Astrocyte of the cerebellum (primary cell): ENCODE measurements around the gene SLC25A45.
"Not testable (repeated sequence)": the region's sequence is repeated elsewhere in the genome, so short reads cannot be mapped to it uniquely, and the experiment has no call there.

Source experiments
- DNase-seq: peaks from one replicate; pipeline ENCODE4 v3.0.0-alpha.2; 2011; ENCODE audit warnings: low read depth
- H3K4me3 ChIP-seq: 2 replicates; pipeline ENCODE4 v1.5.1; 2011; ENCODE audit warnings: mild to moderate bottlenecking, low read depth, low read length, moderate library complexity
- in situ Hi-C: cut with HindIII; loops from 2 replicates; pipeline ENCODE4 v1.10.0; 2017; ENCODE audit warnings: low sequenced_read_pairs
- TF ChIP-seq, protein P1 (sequence below): IDR thresholded peaks from 2 replicates; pipeline ENCODE4 v1.5.1; 2012; ENCODE audit warnings: low read length, low read depth, moderate library complexity, mild to moderate bottlenecking; ENCODE audit errors: missing control alignments

SLC25A45 gene

DNA sequence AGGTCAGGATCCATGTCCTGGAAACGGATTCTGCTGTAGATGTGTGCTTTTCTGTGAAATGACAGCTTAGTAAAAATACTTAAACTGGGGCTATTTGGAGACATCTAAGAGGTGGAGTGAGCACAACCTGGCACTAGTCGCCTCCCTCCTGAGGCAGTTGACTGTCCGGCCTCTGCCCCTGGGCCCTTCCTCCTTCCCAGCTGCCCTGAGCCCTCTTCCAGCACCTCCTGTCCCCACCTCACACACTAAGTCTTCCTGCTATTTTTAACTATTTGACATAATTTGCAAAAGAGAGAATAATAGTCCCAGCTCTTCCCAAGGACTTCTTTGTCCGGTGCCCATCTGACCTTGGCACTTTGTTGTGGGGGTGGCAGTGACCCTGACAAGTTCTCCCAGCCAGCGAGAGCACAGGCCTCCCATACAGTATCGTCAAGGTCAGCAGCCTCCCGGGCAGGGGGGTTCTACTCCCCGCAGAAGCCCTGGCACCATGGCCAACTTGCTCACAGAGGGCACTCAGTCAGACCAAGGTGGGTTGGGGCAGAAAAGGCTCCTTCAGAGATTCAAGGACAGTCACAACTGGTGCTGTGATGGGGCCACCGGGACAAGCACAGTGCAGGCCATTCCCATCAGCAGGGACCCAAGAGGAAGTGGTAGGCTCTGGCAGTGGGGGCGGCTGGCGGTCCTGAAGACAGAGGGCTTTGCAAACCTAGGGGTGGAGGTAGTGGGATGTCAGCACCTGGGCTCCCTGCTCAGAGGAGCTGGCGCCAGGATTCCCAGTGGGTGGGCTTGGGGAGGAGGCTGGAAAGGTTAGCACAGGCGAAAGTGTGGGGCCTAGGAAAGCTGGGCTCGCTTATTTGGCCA lies 34.6 kb upstream of the SLC25A45 start:
- no peak for DNase-seq
- in situ Hi-C loops: no loop called here
- TF ChIP-seq, protein P1, sequence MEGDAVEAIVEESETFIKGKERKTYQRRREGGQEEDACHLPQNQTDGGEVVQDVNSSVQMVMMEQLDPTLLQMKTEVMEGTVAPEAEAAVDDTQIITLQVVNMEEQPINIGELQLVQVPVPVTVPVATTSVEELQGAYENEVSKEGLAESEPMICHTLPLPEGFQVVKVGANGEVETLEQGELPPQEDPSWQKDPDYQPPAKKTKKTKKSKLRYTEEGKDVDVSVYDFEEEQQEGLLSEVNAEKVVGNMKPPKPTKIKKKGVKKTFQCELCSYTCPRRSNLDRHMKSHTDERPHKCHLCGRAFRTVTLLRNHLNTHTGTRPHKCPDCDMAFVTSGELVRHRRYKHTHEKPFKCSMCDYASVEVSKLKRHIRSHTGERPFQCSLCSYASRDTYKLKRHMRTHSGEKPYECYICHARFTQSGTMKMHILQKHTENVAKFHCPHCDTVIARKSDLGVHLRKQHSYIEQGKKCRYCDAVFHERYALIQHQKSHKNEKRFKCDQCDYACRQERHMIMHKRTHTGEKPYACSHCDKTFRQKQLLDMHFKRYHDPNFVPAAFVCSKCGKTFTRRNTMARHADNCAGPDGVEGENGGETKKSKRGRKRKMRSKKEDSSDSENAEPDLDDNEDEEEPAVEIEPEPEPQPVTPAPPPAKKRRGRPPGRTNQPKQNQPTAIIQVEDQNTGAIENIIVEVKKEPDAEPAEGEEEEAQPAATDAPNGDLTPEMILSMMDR: no peak
- peak overlapping the region; percentile 24 for H3K4me3 ChIP-seq

DNA sequence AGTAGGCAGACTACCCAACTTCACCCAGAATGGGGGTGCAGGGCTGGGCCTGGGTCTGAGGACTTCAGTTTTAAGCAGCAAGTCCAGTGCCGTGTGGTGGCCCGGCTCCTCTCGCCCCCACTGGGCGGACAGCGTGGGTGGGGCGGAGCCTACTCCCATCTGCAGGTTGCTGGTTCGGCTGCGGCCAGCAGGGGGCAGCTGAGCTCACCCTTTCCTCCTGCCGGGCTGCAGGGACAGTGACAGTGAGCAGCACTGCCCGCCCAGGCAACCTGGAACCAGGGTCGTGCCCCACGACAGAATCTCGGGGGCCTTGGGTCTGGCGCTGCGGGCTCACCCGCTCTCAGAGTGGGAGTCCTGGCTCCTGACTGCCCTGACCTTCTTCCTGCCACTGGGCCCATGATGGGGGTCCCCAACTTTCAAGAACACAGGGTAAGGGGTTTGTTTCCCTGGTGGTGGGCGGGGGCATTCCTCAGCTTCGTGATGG lies 33.9 kb upstream of the SLC25A45 start:
- TF ChIP-seq, protein P1: peak; percentile 92

DNA sequence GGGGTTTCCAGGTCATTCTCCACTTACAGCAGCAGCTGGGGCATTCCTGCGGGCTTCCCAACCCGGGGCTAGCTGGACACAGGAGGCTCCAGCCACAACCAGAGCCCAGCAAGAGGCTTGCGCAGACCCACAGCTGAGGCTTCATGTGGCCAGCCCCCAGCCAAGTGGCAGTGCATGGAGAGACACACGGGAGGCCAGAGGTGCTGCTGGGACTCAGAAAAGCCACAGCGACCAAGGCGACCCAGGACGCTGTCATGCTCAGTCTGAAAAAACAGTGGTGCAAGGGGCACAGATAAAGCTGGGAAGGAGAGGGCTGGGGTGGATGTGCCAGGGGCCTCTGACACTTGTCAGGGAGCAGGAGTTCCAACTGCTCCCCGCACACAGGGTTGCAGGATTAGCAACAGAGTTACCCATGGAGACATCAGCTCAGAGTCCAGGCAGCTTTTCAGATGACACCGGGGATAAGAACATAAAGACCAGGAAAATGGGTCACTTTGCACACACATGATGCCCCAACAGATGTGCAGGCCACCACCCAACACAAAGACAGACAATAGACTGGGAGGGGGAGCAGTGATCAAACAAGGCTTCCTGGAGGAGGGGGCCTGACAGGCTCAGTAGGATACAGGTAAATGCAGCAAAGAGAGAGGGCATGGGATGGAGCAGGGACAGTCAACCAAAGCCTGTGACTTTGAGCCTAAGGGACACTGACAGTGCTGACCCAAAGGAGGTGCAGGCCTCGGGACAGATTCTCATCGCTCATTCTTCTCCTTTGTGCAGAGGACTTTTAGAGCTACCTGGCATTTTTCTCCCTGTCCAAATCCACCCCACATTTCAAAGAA lies 33.3 kb upstream of the SLC25A45 start:
- peak overlapping the region; percentile 24 for H3K4me3 ChIP-seq

More for the DNA sequence above, 33.9 kb upstream of the SLC25A45 start:
- peak overlapping the region; percentile 24 for H3K4me3 ChIP-seq
- DNase-seq: no peak
- in situ Hi-C loops: no loop called here

DNA sequence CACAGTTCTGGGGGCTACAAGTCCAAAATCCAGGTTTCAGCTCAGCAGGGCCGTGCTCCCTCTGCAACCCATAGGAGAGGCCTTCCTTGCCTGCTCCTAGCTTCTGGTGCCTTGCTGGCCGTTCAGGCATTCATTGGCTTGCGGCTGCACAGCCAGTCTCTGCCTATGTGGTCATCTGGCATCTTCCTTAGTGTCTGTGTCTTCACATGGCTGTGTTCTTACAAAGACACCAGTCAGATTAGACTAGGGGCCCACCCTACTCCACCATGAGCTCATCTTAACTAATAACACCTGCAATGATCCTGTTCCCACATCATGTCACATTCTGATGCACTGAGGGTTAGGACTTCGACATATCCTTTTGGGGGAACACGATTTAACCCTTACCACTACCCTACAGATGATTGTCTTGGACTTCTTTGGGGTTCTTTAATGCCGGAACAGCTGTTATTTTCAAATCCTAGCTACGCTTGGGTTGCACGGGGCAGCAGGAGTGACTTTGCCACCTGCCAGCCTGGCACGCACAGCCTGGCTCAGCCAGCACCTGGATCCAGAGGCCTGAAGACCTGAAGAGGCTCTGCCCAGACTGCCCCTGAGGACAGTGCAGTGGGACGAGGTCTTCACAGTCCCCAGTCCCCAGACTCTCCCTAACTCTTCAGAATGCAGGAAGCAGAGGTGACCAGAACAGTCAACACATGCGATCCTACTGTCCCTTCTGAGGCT lies 32.5 kb upstream of the SLC25A45 start:
- no peak overlapping the region for H3K4me3 ChIP-seq
- DNase-seq: no peak
- in situ Hi-C loops: no loop called here
- TF ChIP-seq, protein P1: no peak

More for the DNA sequence above, 33.3 kb upstream of the SLC25A45 start:
- TF ChIP-seq, protein P1: no peak
- no peak for DNase-seq
- in situ Hi-C loops: no loop called here

DNA sequence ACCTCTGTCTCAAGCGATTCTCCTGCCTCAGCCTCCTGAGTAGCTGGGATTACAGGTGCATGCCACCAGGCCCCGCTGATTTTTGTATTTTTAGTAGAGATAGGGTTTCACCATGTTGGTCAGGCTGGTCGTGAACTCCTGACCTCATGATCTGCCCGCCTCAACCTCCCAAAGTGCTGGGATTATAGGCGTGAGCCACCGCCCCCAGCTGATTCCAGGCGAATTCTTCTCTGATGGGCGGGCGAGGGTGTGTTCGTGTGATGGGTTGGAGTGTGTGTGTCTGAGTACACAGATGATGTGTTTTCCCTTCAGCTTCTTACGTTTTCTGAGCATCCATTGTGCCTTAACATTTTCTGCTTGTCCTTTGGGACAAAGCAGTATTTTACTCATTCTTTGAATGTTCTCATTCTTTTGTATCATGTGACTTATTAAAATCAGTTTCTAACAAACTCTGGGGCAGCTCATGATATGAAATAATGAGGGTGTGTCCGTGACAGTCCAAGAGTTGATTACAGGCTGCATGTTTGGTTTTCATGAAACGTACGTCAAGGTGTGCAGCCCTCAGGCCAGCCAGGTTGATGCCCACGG lies 30.7 kb upstream of the SLC25A45 start:
- H3K4me3 ChIP-seq, in situ Hi-C loops, DNase-seq: not testable (repeated sequence)

DNA sequence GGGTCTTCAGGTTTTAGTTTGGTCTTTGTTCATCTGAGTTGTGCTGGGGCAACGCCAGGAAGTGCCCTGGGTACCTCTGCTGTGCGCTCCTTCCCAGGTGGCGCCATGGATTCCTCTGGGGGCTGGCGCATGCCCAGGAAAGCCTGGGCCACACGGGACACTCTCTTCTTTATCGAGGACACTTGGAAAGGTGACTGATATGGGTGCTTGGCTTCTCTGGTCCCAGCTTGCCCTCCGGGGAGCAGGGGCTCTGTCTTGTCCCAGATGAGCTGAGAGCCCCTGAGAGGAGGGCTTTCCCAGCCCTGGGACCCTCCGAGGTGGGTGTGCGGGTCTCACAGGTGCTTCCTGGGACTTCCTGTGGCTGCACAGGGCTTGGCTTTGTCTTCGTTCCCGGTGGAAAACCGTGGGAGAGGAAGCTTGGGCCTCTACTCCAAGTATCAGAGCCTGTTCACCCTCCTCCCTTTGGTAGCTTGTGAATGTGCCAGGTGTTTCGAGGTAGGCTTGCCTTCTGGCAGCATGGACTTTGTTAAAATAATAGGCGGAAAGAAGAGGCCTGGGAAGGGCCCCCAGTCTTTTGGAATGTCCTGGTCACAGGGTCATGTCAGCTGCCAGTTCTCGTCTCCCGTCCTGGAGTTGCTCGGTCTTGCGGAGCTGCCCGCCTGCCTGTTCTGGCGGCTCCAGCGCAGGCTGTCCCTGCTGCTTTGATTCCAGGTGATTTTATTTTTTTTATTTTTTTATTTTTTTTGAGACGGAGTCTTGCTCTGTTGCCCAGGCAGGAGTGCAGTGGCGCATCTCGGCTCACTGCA lies 30.0 kb upstream of the SLC25A45 start:
- in situ Hi-C loops: no loop called here
- no peak overlapping the region for H3K4me3 ChIP-seq
- TF ChIP-seq, protein P1: no peak
- no peak for DNase-seq
